Stomach (tissue), 4 donors: ENCODE results near the gene RPH3AL.

Experiments used
- CTCF ChIP-seq, 7 experiments: fragments of 450-650 bp in 4 of 7; fragments of 200-600 bp in 3 of 7; sonication (generic) in 3 of 7; IDR thresholded peaks; one replicate each; pipeline ENCODE4 v1.5.1; 2016 to 2019; ENCODE audit warnings: antibody characterized with exemption in 7 of 7, control low read depth in 2 of 7, mild to moderate bottlenecking in 1 of 7
- EP300 ChIP-seq: sonication (generic); formaldehyde crosslinking; IDR thresholded peaks from one replicate; pipeline ENCODE4 v1.6.1; 2017; ENCODE audit warnings: antibody characterized with exemption
- POLR2AphosphoS5 ChIP-seq, 3 donors: sonication (generic); formaldehyde crosslinking; IDR thresholded peaks; one replicate each; pipeline ENCODE4 v1.6.1; 2016; ENCODE audit warnings: antibody characterized with exemption in 3 of 3

- no peak for TF ChIP-seq CTCF (IDR thresholded peaks at IDR 0.05)
- no peak for TF ChIP-seq EP300
- no peak for TF ChIP-seq POLR2AphosphoS5 (IDR thresholded peaks at IDR 0.05)
Measured at GRCh38 chr17:362721-363120, 10.1 kb upstream of the RPH3AL start.
